Keratinocyte (primary cell): ENCODE measurements around the gene VPS11.

ENCODE experiments used
- CTCF ChIP-seq, 3 experiments: IDR thresholded peaks in 1 of 3; conservative IDR thresholded peaks in 1 of 3; optimal IDR thresholded peaks in 1 of 3; 2 replicates in 2 of 3; 3 replicates in 1 of 3; pipeline versions ENCODE3 to v1.5.1; 2011; ENCODE audit warnings: low read length in 3 of 3, mild to moderate bottlenecking in 3 of 3, moderate library complexity in 2 of 3, control low read depth in 1 of 3, inconsistent platforms in 1 of 3; ENCODE audit not compliant: insufficient read depth in 2 of 3; ENCODE audit errors: extremely low read depth in 1 of 3
- EZH2 ChIP-seq: IDR thresholded peaks from one replicate; pipeline ENCODE4 v1.6.1; 2012; ENCODE audit warnings: inconsistent platforms, mild to moderate bottlenecking, low read length, moderate library complexity

GRCh38 chr11:119054418-119054817 is 13.2 kb upstream of the VPS11 start:
- TF ChIP-seq CTCF (optimal IDR thresholded peaks at IDR 0.05 in 1 of 3, IDR thresholded peaks at IDR 0.05 in 1 of 3, conservative IDR thresholded peaks at IDR 0.05 in 1 of 3; ENCODE audit: extremely low read depth in 1 of 3, insufficient read depth in 2 of 3, low read length in 3 of 3) (no peak), EZH2 (no peak)
